CD4-positive, alpha-beta T cell treated with Interleukin-2 at 100 ng/mL for 4 hours (primary cell): Measurements from ENCODE around the gene PCNT.
A peak's percentile ranks its signal among the peaks of the same experiment; 100 is the strongest.
"Not testable (repeated sequence)": the region's sequence is repeated elsewhere in the genome, so short reads cannot be mapped to it uniquely, and the experiment has no call there.

Experiments
- DNase-seq: peaks from one replicate; pipeline ENCODE4 v3.0.0-alpha.2; 2020; ENCODE audit warnings: low spot score

PCNT gene

DNA sequence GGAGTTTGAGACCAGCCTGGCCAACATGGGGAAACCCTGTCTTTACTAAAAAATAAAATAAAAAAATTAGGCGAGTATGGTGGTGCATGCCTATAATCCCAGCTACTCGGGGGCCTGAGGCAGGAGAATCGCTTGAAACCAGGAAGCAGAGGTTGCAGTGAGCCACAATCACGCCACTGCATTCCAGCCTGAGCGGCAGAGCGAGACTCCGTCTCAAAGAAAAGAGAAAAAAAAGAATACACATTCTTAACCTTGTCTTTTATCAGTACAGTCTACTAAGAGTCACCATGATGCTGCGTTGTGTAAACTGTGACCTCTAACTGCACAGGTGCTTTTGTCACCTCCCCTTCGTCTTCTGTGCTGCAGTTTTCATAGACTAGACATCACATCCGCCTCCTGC, 37.2 kb downstream of the PCNT start:
- no peak for DNase-seq

DNA sequence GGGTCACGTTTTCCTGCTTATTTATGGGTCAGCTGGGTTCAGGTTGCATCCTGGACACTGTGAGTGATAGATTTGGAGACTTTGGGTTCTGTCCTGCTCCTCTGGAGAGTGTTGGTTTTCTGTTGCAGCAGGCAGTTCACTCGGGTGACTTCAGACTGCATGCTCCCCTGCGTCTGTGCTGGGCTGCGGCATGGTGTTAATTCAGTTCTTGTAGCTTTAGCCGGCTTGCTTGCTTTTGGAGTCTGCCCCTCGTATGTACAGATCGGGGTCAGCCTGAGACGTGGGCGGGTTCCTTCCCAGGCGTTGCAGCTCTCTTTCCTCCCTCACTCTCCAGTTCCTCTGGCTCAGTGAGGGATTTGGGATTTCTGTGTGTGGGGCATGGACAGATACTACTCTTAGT, 38.0 kb downstream of the PCNT start:
- DNase-seq: no peak

DNA sequence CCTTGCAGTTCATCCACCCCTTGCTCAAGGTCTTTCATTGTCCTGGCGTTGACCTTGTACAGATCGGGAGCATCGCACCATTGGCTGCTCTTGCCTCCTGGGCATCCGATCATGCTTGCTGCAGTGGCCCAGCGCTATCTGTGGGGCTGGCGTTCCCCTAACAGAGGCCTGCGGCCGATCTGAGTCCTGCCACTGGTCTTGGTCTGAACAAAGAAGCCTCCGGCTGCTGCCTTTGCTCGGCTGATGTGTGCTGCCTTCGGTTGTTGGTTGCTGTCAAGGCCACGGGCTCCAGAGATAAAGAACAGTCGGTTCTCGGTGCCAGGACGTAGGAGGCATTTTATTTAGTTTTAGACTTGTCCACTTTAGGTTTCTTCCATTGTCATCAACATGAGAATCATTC, 39.0 kb downstream of the PCNT start:
- DNase-seq: no peak

DNA sequence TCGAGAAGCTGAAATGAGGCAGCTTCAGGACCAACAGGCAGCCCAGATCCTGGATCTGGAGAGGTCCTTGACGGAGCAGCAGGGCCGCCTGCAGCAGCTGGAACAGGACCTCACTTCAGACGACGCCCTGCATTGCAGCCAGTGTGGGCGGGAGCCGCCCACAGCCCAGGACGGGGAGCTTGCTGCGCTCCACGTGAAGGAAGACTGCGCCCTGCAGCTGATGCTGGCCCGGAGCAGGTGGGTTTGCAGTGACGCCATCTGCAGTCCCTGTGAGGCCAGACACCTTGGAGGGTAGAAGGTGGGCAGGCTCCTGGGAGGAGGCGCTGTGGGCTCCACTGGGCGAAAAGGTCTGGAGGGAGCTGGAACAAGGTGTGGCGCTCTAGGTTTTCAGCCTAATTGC, 39.7 kb downstream of the PCNT start:
- DNase-seq: no peak

DNA sequence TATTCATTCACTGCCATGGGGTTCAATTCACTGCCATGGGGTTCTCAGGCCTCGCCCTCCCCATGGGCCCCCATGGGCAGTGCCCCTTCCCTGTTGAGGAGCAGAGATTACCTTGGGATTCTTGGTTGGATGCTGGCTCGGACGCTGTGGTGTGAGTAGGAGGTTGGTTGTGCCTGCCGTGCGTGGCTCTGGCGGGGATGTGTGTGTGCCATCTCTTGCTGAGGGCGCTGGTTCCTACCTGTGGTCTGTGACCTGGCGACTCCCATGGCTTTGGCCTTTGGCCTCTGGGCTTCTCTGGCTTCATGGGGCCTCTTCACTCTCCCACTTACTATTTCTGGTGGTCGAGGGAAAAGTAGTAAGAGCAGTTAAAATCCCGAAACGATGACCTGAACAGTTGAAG, 42.1 kb downstream of the PCNT start:
- no peak for DNase-seq

DNA sequence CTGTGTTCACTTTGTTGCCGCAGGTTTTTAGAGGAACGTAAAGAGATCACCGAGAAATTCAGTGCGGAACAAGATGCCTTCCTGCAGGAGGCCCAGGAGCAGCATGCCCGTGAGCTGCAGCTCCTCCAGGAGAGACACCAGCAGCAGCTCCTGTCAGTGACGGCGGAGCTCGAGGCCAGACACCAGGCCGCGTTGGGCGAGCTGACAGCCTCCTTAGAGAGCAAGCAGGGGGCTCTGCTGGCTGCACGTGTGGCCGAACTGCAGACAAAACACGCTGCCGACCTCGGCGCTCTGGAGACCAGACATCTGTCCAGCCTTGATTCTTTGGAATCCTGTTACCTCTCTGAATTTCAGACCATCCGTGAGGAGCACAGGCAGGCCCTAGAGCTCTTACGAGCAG, 42.6 kb downstream of the PCNT start:
- DNase-seq: no peak

DNA sequence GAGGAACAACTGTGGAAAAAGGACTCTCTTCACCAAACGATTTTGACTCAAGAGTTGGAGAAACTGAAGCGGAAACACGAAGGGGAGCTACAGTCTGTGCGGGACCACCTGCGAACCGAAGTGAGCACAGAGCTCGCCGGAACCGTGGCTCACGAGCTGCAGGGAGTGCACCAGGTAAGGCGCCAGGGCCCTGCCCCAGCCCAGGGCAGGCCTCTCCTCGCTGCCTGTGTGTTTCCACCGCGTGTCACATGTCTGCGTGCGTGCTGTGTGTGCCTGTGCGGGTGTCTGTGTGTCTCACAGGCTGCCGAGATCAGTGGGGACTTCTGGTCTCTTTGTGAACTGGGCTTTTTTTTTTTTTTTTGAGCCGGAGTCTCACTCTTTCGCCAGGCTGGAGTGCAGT, 43.0 kb downstream of the PCNT start:
- DNase-seq: no peak

DNA sequence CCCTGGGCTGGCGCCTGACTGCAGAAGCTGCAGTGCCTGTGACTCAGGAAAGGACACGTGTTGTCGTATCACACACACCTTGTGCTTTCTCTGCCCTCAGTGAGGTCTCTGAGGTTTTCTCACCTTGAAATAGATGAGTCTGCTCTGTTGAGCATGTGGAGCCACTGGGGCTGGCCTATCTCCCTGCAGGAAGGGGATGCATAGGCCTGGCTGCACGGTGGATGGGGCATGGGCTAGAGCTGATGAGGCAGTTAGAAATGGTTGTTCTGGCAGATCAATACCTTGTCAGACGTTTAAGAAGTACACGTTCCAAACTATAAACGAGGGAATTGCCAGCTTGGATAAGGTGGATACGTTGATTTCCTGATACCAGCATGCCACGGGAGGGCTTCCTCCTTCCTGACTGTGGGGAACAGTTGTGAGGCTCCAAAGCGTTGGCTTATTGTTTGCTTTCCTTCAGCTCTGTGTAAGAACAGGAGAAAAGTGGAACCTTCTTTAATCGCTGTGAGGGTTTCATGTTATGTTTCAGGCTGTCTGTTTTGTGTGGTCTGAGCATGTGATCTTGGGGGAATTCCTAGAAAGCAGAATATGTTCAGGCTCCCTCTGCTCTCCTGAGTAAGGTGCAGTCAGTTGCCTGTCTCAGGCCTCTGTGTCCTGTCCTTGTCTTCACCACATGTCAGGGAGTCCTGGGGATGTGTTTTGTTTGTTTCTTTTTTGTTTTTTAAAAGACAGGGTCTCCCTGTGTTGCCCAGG, 44.8 kb downstream of the PCNT start:
- DNase-seq: peak; percentile 66

DNA sequence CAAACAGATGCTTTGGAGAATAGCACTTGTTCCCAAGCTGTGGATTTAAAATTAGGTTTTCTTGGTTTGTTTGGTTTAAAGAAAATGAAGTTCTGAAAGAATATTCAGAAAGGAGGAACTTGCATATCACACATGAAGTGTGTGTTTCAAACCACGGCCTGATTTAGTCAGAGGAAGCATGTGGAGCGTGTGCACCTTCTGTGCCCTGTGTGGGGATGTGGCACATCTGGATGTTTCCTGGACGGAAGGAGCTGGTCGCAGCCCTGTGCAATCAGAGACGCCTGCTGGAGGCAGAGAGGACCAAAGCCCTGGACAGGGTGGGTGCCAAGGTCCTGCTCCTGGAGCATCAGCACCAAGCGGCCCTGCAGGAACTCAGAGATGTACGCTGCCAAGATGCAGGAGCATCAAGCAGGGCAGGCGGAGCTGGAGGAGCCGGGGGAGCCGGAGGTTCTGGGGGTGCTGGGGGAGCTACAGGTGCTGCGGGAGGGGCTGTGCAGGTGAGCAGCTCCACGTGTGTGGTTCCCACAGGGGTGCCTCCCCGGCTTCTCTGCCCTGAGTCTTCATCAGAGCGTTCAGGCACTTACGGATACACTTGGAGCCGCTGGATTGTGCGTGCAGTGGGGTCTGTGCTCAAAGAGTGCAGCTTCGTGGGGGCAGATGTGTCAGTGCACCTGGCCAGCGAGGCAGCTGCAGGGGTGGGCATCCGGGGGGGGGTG, 45.7 kb downstream of the PCNT start:
- no peak for DNase-seq

DNA sequence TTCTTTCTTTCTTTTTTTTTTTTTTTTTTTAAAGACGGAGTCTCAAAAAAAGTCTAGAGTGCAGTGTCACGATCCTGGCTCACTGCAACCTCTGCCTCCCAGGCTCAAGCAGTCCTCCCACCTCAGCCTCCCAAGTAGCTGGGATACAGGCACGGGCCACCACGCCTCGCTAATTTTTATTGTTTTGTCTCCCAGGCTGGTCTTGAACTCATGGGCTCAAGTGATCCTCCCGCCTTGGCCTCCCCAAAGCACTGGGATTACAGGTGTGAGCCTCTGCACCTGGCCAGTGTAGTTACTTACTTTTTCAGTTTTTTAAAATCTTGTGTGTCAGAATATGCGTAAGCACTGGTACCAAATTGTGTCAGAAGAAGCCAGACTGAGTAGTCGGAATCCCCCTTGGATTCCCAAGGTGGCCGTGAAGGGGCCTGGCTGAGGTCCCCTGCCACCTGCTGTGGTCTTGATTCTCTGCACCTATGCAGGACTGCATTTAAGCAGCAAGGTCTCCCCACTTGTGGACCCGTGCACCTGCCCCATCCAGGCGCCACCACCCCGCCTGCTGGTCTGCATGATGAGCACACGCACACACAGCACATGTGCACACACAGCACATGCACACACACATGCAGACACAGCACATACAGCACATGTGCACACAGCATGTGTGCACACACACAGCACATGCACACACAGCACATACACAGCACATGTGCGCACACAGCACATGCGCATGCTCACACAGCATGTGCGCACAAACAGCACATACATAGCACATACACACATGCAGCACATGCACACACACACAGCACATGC, 47.5 kb downstream of the PCNT start:
- no peak for DNase-seq

DNA sequence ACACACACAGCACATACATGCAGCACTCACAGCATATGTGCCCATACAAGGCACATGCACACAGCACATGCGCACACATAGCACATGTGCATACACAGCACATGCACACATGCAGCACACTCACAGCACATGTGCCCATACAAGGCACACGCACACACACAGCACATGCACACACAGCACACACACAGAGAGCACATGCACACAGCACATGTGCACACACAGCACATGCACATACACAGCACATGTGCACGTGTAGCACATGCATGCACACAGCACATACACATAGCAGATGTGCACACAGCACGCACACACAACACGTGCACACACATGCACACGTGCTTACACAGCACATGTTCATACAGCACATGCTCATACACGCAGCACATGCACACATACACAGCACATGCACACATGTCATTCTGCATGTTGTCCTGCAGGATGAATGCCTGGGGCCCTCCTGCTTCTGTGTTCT, 48.1 kb downstream of the PCNT start:
- DNase-seq: no peak

DNA sequence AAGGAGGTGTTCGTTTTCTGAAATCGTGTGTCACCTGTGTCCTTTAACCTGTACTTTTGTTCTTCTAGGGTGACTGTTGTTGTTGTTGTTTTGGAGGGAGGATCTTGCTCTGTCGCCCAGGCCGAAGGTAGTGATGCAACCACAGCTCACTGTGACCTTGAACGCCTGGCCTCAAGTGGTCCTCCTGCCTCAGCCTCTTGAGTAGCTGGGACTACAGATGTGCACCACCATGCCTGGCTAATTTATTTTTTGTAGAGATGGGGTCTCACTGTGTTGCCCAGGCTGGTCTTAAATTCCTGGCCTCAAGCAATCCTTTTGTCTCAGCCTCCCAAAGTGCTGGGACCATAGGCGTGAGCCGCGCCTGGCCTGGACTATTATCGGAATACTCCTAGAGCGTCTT, 49.0 kb downstream of the PCNT start:
- not testable (repeated sequence) for DNase-seq

DNA sequence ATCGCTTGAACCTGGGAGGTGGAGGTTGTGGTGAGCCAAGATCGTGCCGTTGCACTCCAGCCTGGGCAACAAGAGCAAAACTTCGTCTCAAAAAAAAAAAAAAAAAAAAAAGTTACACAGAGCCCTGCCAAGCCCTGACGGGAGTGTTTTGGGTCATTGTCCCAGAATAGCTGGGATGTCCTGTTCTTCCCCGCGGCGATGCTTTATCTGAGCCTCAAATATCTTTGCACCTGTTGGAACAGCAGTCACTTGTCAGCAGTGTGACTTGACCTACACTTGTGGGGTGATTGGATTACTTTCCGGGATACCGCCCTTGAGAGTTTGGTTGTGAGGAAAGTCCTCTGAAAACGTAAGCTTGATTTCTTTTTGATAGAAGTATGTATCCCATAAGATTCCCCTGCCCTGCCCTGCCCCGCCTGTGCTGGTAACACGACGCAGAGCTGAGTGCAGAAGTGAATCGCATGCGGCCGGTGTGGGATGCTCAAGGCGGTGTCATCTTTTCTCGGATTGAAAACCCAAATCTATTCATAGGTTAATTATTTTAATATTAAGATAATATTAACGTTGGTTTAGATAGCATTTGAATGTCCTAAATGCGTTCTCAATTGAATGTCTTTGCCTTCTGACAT, 50.9 kb downstream of the PCNT start:
- no peak for DNase-seq

DNA sequence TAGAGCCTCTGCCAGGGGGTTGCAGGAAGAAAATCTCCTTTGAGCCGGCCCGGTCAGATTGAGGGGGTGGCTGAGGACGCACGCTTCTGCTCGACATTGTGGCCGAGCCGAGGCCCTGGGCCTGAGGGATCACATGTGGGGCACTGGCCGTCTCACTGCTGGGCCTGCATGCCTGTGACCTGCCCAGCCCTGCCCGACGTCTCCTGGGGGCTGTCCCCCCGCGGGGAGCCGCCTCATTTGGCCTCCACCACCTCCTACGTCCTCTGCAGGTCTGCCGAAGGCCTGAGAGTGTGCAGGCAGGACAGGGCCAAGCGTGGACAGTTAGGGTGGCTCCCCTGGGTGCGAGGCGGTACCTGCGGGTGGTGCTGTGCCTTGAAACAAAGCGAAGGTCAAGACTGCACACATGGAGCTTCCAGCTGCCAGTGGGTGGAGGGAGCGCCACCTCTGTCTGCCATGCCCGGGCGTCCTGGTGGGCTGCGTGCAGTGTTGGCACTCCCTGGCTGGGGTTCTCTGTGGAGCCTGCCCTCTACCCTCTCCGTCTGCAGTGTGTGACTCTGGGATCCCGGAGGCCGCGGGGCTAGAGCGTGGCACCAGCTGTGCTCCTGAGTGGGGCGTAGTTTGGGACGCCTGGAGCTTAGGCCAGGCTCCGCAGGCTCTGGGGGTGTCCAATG, 51.7 kb downstream of the PCNT start:
- no peak for DNase-seq

DNA sequence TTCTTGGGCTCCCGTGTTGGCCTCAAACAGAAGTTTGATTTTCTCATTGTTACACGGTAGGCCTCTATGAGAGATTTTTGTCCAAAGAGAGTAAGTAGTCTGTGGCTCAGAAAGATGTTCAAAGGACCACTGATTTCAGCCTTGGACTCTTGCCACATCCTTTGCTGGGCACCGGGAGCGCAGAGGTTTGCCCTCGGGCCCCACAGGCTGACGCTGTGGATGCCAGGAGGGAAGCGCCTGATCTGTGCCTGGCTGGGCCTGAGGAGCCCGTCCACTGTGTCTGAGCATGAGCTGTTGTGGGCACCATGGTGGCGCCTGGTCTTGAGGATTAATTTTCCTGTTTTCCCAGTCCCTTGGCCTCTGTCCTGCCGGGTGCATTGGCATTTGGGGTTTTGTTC, 52.3 kb downstream of the PCNT start:
- DNase-seq: no peak

DNA sequence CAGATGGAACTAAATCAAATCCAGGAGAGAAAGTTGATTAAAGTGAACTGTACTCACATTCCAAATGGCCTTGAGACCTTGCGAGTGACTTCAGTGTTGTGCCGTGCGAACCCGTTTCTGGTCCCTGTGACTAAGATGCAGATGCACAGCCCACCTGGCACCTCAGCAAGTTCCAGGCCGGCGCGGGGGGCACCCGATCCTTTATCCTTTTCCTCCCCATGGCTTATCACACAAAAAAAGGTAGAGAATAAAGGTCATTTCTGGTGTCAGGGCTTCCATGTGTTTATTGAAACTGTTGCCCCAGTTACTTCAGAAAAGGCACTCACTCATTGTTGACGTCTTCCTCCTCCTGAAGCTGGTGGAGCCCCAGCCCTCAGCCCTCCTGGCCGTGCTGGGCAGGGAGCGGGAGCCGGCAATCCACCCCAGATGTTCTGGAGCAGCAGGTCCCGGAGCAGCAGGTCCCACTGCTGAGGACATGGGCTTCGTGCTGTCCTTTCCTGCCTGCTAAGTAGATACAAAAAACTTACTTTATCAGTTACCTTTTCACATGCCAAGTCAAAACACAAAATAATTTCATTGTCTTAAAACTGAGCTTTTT, 53.0 kb downstream of the PCNT start:
- no peak for DNase-seq

DNA sequence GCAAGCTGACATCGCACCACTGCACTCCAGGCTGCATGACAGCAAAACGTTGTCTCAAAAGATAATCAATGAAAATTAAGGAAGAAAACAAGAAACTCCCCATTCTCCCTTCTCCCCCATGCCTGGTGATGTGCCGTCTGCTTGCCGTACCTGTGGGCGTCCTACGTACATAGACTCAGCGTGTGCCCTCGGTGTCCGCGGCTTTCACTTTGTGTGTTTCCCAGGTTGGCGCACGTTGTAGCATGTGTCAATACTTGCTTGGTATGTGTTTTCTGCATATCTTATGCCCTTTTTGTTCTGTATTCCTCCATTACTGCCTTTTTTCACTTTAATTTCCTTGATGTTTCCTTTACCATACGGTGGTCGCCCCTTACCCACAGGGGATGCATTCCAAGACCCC, 53.8 kb downstream of the PCNT start:
- no peak for DNase-seq

DNA sequence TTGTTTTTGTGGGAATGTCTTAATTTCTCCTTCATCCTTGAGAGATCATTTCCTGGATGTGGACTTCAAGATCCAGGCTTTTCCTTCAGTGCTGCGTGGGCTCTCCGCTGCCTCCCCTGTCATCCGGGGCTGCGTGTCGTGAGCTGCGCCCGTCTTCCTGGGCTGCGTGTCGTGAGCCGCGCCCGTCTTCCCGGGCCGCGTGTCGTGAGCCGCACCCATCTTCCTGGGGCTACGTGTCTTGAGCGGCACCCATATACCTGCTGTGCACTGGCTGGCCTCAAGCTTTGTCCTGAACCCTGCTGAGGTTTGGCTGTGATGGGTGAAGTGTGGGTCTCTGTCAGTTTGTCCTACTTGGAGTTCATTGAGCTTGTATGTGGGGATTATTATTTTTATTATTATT, 55.1 kb downstream of the PCNT start:
- DNase-seq: no peak

DNA sequence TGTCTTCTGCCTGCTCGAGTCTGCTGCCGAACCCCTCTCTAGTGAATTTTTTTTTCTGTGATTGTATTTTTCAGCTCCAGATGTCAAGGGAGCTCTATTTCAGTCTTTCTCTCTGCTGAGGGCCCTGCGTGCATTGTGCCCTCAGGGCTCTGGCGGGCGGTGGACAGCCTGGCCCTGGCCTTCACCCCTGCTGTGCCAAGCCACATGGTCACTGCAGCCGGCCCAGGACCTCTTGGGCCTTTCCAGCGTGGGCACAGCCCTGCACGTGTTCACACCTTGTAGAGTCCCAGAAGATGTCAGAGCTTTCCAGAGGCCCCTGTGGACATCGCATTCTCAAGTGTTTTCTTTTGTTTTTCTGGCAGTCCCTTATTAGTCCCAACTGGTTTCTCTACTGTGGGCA, 55.7 kb downstream of the PCNT start:
- no peak for DNase-seq

DNA sequence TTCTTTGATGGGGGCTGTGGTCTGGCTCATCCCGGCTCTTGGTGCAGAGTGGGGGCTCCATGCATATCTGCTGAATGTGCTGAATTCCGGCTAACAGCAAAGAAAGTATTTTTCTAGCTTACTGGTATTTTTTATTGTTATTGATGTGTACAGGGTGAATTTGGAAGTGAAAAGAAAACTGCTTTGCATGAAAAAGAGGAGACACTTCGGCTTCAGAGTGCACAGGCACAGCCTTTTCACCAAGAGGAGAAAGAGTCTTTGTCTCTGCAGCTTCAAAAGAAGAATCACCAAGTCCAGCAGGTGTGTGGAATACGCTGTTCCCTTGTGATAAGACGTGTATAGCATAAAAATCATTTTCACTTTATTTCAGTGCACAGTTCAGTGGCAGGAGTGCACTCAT, 57.6 kb downstream of the PCNT start:
- DNase-seq: no peak

DNA sequence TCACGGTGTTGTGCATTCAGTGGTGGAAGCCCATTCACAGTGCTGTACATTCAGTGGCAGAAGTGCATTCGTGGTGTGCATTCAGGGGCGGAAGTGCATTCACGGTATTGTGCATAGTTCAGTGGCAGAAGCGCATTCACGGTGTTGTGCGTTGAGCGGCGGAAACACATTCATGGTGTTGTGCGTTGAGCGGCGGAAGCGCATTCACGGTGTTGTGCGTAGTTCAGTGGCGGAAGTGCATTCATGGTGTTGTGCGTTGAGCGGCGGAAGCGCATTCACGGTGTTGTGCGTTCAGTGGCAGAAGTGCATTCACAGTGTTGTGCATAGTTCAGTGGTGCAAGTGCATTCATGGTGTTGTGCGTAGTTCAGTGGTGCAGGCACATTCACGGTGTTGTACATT, 60.6 kb downstream of the PCNT start:
- no peak for DNase-seq
